Measurements from ENCODE around the gene CST3.
"Not testable (repeated sequence)": the region's sequence is repeated elsewhere in the genome, so short reads cannot be mapped to it uniquely, and the experiment has no call there.

The CST3 gene

GRCh38 chr20:23661002-23661429, 23.3 kb upstream of the CST3 start:
- no peak for DNase-seq

- no peak for DNase-seq
Observed at GRCh38 chr20:23659989-23660837, 22.5 kb upstream of the CST3 start.

GRCh38 chr20:23659610-23659988, 21.8 kb upstream of the CST3 start:
- not testable (repeated sequence) for DNase-seq

- no peak for DNase-seq
Observed at GRCh38 chr20:23658989-23659609, 21.3 kb upstream of the CST3 start.

- no peak for DNase-seq
Observed at GRCh38 chr20:23658336-23658735, 20.6 kb upstream of the CST3 start.

GRCh38 chr20:23657202-23657601, 19.4 kb upstream of the CST3 start:
- DNase-seq, result no peak

GRCh38 chr20:23656372-23656771, 18.6 kb upstream of the CST3 start:
- no peak for DNase-seq

- DNase-seq, result no peak
Observed at GRCh38 chr20:23655491-23656211, 17.9 kb upstream of the CST3 start.

- no peak for DNase-seq
Observed at GRCh38 chr20:23654717-23655116, 17.0 kb upstream of the CST3 start.

- DNase-seq, result no peak
Observed at GRCh38 chr20:23654000-23654399, 16.2 kb upstream of the CST3 start.

- DNase-seq, result no peak
Observed at GRCh38 chr20:23653400-23653938, 15.7 kb upstream of the CST3 start.

GRCh38 chr20:23652926-23653325, 15.2 kb upstream of the CST3 start:
- DNase-seq, result no peak

GRCh38 chr20:23652371-23652770, 14.6 kb upstream of the CST3 start:
- no peak for DNase-seq

- DNase-seq, result no peak
Observed at GRCh38 chr20:23651117-23651516, 13.4 kb upstream of the CST3 start.

GRCh38 chr20:23649830-23650417, 12.2 kb upstream of the CST3 start:
- no peak for DNase-seq

- DNase-seq, result no peak
Observed at GRCh38 chr20:23649242-23649641, 11.5 kb upstream of the CST3 start.

- no peak for DNase-seq
Observed at GRCh38 chr20:23647346-23647745, 9.6 kb upstream of the CST3 start.

GRCh38 chr20:23646106-23646873, 8.5 kb upstream of the CST3 start:
- DNase-seq, result no peak

- DNase-seq, result no peak
Observed at GRCh38 chr20:23645575-23645974, 7.8 kb upstream of the CST3 start.

GRCh38 chr20:23644164-23644563, 6.4 kb upstream of the CST3 start:
- no peak for DNase-seq

- no peak for DNase-seq
Observed at GRCh38 chr20:23643659-23644058, 5.9 kb upstream of the CST3 start.
